Measurements from ENCODE around the gene TENT4B. TPM values are rescaled to one million over a fixed set of nuclear protein-coding genes. Genes with fewer than 3 reads are reported as not detected.
"Not testable (repeated sequence)": the region's sequence is repeated elsewhere in the genome, so short reads cannot be mapped to it uniquely, and the experiment has no call there.

The TENT4B gene
- total and polyA plus RNA-seq, 4 donors = 4.3 to 16.3 (median 8.4) TPM

- no peaks in the 10 kb centered on the region for H3K9me3 ChIP-seq (ENCODE audit: control insufficient read depth in 4 of 4, insufficient read depth in 3 of 4, low read length in 3 of 4)
- DNase-seq = no peak
These were observed 14.4 kb downstream of the TENT4B start for GRCh38 chr16:50167556-50167955.

GRCh38 chr16:50169555-50170096, 16.5 kb downstream of the TENT4B start:
- DNase-seq (no peak), ATAC-seq (ENCODE audit: insufficient read depth, low FRiP score) (no peak)
- no peak overlapping the region for H3K9ac ChIP-seq (ENCODE audit: insufficient read depth in 1 of 2, low read length in 2 of 2)
- H3K27ac ChIP-seq (ENCODE audit: low read depth in 1 of 2, low read length in 1 of 2) = no peak overlapping the region
- H3K4me1 ChIP-seq (ENCODE audit: control insufficient read depth in 5 of 5, insufficient read depth in 5 of 5, low read length in 5 of 5) = peaks cover 5 to 13% (median 9%) of the 10 kb centered on the region in 5 donors
- no peaks in the 10 kb centered on the region for H3K27me3 ChIP-seq (ENCODE audit: control insufficient read depth in 3 of 3, insufficient read depth in 3 of 3, low read length in 2 of 3)
- peaks cover 0 to 1% (median 0%) of the 10 kb centered on the region in 4 donors for H3K36me3 ChIP-seq (ENCODE audit: control insufficient read depth in 4 of 4, insufficient read depth in 4 of 4, low read length in 4 of 4)
- no peak overlapping the region for H3K4me3 ChIP-seq
- TF ChIP-seq, protein P1, sequence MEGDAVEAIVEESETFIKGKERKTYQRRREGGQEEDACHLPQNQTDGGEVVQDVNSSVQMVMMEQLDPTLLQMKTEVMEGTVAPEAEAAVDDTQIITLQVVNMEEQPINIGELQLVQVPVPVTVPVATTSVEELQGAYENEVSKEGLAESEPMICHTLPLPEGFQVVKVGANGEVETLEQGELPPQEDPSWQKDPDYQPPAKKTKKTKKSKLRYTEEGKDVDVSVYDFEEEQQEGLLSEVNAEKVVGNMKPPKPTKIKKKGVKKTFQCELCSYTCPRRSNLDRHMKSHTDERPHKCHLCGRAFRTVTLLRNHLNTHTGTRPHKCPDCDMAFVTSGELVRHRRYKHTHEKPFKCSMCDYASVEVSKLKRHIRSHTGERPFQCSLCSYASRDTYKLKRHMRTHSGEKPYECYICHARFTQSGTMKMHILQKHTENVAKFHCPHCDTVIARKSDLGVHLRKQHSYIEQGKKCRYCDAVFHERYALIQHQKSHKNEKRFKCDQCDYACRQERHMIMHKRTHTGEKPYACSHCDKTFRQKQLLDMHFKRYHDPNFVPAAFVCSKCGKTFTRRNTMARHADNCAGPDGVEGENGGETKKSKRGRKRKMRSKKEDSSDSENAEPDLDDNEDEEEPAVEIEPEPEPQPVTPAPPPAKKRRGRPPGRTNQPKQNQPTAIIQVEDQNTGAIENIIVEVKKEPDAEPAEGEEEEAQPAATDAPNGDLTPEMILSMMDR (IDR thresholded peaks at IDR 0.05; ENCODE audit: control extremely low read depth, extremely low read depth) = no peak
- H3K9me3 ChIP-seq (ENCODE audit: control insufficient read depth in 4 of 4, insufficient read depth in 3 of 4, low read length in 3 of 4) = no peaks in the 10 kb centered on the region
- WGBS, 2 donors = 34 to 61% methylated on average over 2 of the region's 2 CpGs

More at GRCh38 chr16:50167556-50167955, 14.4 kb downstream of the TENT4B start:
- no peak for ATAC-seq (ENCODE audit: insufficient read depth, low FRiP score)
- Histone ChIP-seq H3K4me3 (no peak overlapping the region), H3K36me3 (ENCODE audit: control insufficient read depth in 4 of 4, insufficient read depth in 4 of 4, low read length in 4 of 4) (peaks cover 0 to 1% (median 0%) of the 10 kb centered on the region in 4 donors), H3K27ac (ENCODE audit: low read depth in 1 of 2, low read length in 1 of 2) (no peak overlapping the region), H3K9ac (ENCODE audit: insufficient read depth in 1 of 2, low read length in 2 of 2) (no peak overlapping the region), H3K27me3 (ENCODE audit: control insufficient read depth in 3 of 3, insufficient read depth in 3 of 3, low read length in 2 of 3) (no peaks in the 10 kb centered on the region), H3K4me1 (ENCODE audit: control insufficient read depth in 5 of 5, insufficient read depth in 5 of 5, low read length in 5 of 5) (peaks cover 5 to 13% (median 9%) of the 10 kb centered on the region in 5 donors)
- WGBS, 2 donors = 85 to 89% methylated on average over 7 of the region's 7 CpGs
- TF ChIP-seq, protein P1 (IDR thresholded peaks at IDR 0.05; ENCODE audit: control extremely low read depth, extremely low read depth) = no peak

DNA sequence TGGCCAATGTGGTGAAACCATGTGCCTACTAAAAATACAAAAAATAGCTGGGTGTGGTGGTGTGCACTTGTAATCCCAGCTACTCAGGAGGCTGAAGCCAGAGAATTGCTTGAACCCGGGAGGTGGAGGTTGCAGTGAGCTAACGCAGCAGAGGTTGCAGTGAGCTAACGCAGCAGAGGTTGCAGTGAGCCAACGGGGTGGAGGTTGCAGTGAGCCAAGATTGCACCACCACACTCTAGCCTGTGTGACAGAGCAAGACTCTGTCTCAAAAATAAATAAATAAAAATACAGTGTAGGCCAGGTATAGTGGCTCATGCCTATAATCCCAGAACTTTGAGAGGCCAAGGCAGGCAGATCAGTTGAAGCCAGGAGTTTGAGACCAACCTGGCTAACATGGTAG, 18.7 kb downstream of the TENT4B start:
- H3K27ac ChIP-seq (ENCODE audit: low read depth in 1 of 2, low read length in 1 of 2); H3K9me3 ChIP-seq (ENCODE audit: control insufficient read depth in 4 of 4, insufficient read depth in 3 of 4, low read length in 3 of 4); H3K9ac ChIP-seq (ENCODE audit: insufficient read depth in 1 of 2, low read length in 2 of 2); H3K4me1 ChIP-seq (ENCODE audit: control insufficient read depth in 5 of 5, insufficient read depth in 5 of 5, low read length in 5 of 5); H3K27me3 ChIP-seq (ENCODE audit: control insufficient read depth in 3 of 3, insufficient read depth in 3 of 3, low read length in 2 of 3); DNase-seq; H3K36me3 ChIP-seq (ENCODE audit: control insufficient read depth in 4 of 4, insufficient read depth in 4 of 4, low read length in 4 of 4); ATAC-seq (ENCODE audit: insufficient read depth, low FRiP score); H3K4me3 ChIP-seq: not testable (repeated sequence)
- WGBS, 2 donors = 62 to 71% methylated on average over 4 of the region's 4 CpGs

GRCh38 chr16:50172195-50172922, 19.3 kb downstream of the TENT4B start:
- TF ChIP-seq, protein P1 (IDR thresholded peaks at IDR 0.05; ENCODE audit: control extremely low read depth, extremely low read depth) = no peak
- DNase-seq = no peak
- peaks cover 4 to 7% (median 5%) of the 10 kb centered on the region in 5 donors for H3K4me1 ChIP-seq (ENCODE audit: control insufficient read depth in 5 of 5, insufficient read depth in 5 of 5, low read length in 5 of 5)
- H3K9ac ChIP-seq (ENCODE audit: insufficient read depth in 1 of 2, low read length in 2 of 2) = no peak overlapping the region
- WGBS, 2 donors = 60 to 66% methylated on average over 4 of the region's 4 CpGs
- no peak for ATAC-seq (ENCODE audit: insufficient read depth, low FRiP score)
- no peak overlapping the region for H3K27ac ChIP-seq (ENCODE audit: low read depth in 1 of 2, low read length in 1 of 2)
- H3K9me3 ChIP-seq (ENCODE audit: control insufficient read depth in 4 of 4, insufficient read depth in 3 of 4, low read length in 3 of 4) = no peaks in the 10 kb centered on the region
- H3K4me3 ChIP-seq = no peak overlapping the region
- H3K27me3 ChIP-seq (ENCODE audit: control insufficient read depth in 3 of 3, insufficient read depth in 3 of 3, low read length in 2 of 3) = no peaks in the 10 kb centered on the region
- peaks cover 0 to 1% (median 0%) of the 10 kb centered on the region in 4 donors for H3K36me3 ChIP-seq (ENCODE audit: control insufficient read depth in 4 of 4, insufficient read depth in 4 of 4, low read length in 4 of 4)

All from lung (tissue), 12 donors.